GM23338 (cell line): Measurements from ENCODE around the gene SHANK2.

Experiments used
- CREB1 ChIP-seq: fragments of 250-450 bp; sonication (Bioruptor Pico); IDR thresholded peaks from 2 replicates; pipeline ENCODE4 v1.5.0; 2020; ENCODE audit warnings: low read depth, mild to moderate bottlenecking, moderate library complexity
- EZH2 ChIP-seq: fragments of 200-600 bp; sonication (generic); IDR thresholded peaks from one replicate; pipeline ENCODE4 v1.8.0; 2017; ENCODE audit warnings: antibody characterized with exemption, mild to moderate bottlenecking, low read depth; ENCODE audit not compliant: unreplicated experiment
- EZH2phosphoT487 ChIP-seq: fragments of 200-600 bp; sonication (generic); IDR thresholded peaks from one replicate; pipeline ENCODE4 v1.8.1; 2018; ENCODE audit warnings: antibody characterized with exemption; ENCODE audit not compliant: unreplicated experiment
- POLR2AphosphoS5 ChIP-seq: IDR thresholded peaks from 2 replicates; pipeline ENCODE4 v1.6.1; 2016; ENCODE audit warnings: antibody characterized with exemption, low read depth
- TF ChIP-seq, protein P1 (sequence below), 2 experiments: fragments of 200-600 bp in 1 of 2; sonication (generic) in 1 of 2; conservative IDR thresholded peaks; 2 replicates each; pipeline versions ENCODE4 v1.5.1 to v1.6.1; 2016 to 2017; ENCODE audit warnings: antibody characterized with exemption in 2 of 2, low read depth in 2 of 2, mild to moderate bottlenecking in 2 of 2, moderate library complexity in 1 of 2

DNA sequence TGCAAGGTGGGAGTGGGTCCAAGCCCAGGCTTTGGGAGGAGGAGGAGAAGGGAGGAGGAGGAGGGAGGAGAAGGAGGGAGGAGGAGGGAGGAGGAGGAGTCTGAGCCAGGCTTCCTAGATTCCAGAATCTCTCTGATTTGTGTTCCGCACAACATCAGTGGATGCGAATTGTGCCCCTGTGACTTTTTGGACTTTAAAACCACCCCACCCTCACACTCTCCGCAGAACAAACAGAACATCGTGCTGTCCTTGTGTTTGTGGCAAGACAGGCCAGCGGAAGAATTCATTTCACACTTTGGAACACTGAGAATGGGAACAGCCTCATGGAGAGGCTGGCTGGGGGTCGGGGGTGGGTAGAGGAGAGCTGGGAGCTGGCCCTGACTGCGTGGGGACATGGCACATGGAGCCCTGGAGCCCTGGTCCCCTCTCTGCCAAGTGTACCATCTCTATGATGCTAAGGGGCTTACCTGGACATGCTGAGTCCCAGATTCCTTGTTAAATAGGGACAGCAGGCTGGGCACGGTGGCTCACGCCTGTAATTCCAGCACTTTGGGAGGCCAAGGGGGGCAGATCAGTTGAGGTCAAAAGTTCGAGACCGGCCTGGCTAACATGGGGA, 16.4 kb upstream of the SHANK2 start:
- TF ChIP-seq EZH2 (no peak), CREB1 (CRISPR knock-in tag) (no peak), EZH2phosphoT487 (no peak), POLR2AphosphoS5 (no peak)
- TF ChIP-seq, protein P1, sequence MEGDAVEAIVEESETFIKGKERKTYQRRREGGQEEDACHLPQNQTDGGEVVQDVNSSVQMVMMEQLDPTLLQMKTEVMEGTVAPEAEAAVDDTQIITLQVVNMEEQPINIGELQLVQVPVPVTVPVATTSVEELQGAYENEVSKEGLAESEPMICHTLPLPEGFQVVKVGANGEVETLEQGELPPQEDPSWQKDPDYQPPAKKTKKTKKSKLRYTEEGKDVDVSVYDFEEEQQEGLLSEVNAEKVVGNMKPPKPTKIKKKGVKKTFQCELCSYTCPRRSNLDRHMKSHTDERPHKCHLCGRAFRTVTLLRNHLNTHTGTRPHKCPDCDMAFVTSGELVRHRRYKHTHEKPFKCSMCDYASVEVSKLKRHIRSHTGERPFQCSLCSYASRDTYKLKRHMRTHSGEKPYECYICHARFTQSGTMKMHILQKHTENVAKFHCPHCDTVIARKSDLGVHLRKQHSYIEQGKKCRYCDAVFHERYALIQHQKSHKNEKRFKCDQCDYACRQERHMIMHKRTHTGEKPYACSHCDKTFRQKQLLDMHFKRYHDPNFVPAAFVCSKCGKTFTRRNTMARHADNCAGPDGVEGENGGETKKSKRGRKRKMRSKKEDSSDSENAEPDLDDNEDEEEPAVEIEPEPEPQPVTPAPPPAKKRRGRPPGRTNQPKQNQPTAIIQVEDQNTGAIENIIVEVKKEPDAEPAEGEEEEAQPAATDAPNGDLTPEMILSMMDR (conservative IDR thresholded peaks at IDR 0.05; ENCODE audit: low read depth in 2 of 2) = no peak
